HepG2 (cell line): ENCODE data around the gene TTC6. TPM values are rescaled to one million over a fixed set of nuclear protein-coding genes. Genes with fewer than 3 reads are reported as not detected.

Experiments
- ARID4A ChIP-seq: sonication (generic); formaldehyde crosslinking; IDR thresholded peaks from 2 replicates; pipeline ENCODE4 v1.5.0; 2020; ENCODE audit warnings: mild to moderate bottlenecking, missing genetic modification reagents, borderline replicate concordance
- ELF1 ChIP-seq: sonication (generic); formaldehyde crosslinking; IDR thresholded peaks from 2 replicates; pipeline ENCODE4 v1.4.0; 2020; ENCODE audit warnings: missing genetic modification reagents
- IRF9 ChIP-seq: sonication (generic); formaldehyde crosslinking; IDR thresholded peaks from 2 replicates; pipeline ENCODE4 v1.8.0; 2022; ENCODE audit warnings: missing genetic modification reagents, mild to moderate bottlenecking, borderline replicate concordance
- KLF15 ChIP-seq: sonication (generic); formaldehyde crosslinking; IDR thresholded peaks from 2 replicates; pipeline ENCODE4 v1.8.1; 2023; ENCODE audit warnings: borderline replicate concordance, mild to moderate bottlenecking, inconsistent platforms, missing genetic modification reagents, mixed read lengths
- KLF6 ChIP-seq: IDR thresholded peaks from 2 replicates; pipeline ENCODE4 v1.8.0; 2016; ENCODE audit warnings: missing biosample characterization, missing genetic modification reagents
- NCOA2 ChIP-seq: sonication (generic); formaldehyde crosslinking; IDR thresholded peaks from 2 replicates; pipeline ENCODE4 v1.8.0; 2022; ENCODE audit warnings: inconsistent platforms
- THAP11 ChIP-seq: IDR thresholded peaks from 2 replicates; pipeline ENCODE4 v1.6.1; 2016; ENCODE audit warnings: missing biosample characterization, missing genetic modification reagents
- ZNF207 ChIP-seq: fragments of 450-650 bp; IDR thresholded peaks from 2 replicates; pipeline ENCODE4 v1.6.1; 2016; ENCODE audit warnings: antibody characterized with exemption, borderline replicate concordance
- ZNF256 ChIP-seq: sonication (generic); formaldehyde crosslinking; conservative IDR thresholded peaks from 2 replicates; pipeline ENCODE4 v1.4.0; 2020; ENCODE audit warnings: missing genetic modification reagents
- ZNF678 ChIP-seq: sonication (generic); formaldehyde crosslinking; IDR thresholded peaks from 2 replicates; pipeline ENCODE4 v1.4.0; 2020; ENCODE audit warnings: mild to moderate bottlenecking, missing genetic modification reagents
- ZNF713 ChIP-seq: sonication (generic); formaldehyde crosslinking; IDR thresholded peaks from 2 replicates; pipeline ENCODE4 v1.4.0; 2020; ENCODE audit warnings: mild to moderate bottlenecking, missing genetic modification reagents
- ZNF776 ChIP-seq: sonication (generic); formaldehyde crosslinking; IDR thresholded peaks from 2 replicates; pipeline ENCODE4 v1.4.0; 2020; ENCODE audit warnings: mild to moderate bottlenecking, missing genetic modification reagents
- polyA plus RNA-seq, 8 experiments: library from polyadenylated mRNA; depleted of rRNA in 3 of 8; stranded (reverse) in 7 of 8; unstranded in 1 of 8; fragments of >200 nt; fragmentation: Illumina TruSeq in 4 of 8; extraction: Trizol in 4 of 8; gene quantifications; 2 replicates each; pipeline versions ENCODE4 v1.2.1 to v1.2.3, GENCODE V29; 2011 to 2016; ENCODE audit warnings: low read depth in 4 of 8, missing spikeins in 1 of 8, mixed read lengths in 1 of 8; ENCODE audit not compliant: insufficient read depth in 1 of 8
- total RNA-seq, 5 experiments: library from RNA; depleted of rRNA; stranded (reverse); fragments of >200 nt; fragmentation: Illumina TruSeq; extraction: Trizol; gene quantifications; 2 replicates each; pipeline ENCODE4 v1.2.3, GENCODE V29; 2016; ENCODE audit warnings: low read depth in 1 of 5
- TF ChIP-seq, protein P1 (sequence below): sonication (generic); formaldehyde crosslinking; IDR thresholded peaks from 2 replicates; pipeline ENCODE4 v1.4.0; 2020; ENCODE audit warnings: missing genetic modification reagents
- TF ChIP-seq, protein P2 (sequence below): sonication (generic); formaldehyde crosslinking; IDR thresholded peaks from 2 replicates; pipeline ENCODE4 v1.5.0; 2020; ENCODE audit warnings: mild to moderate bottlenecking, missing genetic modification reagents, borderline replicate concordance

TTC6 gene
- total and polyA plus RNA-seq, 2 of the 13 experiments (the other 11 are each of a cell fraction or from before 2014, with no cell fraction given) = 9.3 to 27.4 TPM

- TF ChIP-seq ARID4A (CRISPR knock-in tag) = peak; percentile 54; the same call in 1 of the 2 replicates
- TF ChIP-seq KLF15 (CRISPR knock-in tag) = no peak
- TF ChIP-seq ZNF256 (CRISPR knock-in tag) = peak; percentile 95
- peak; percentile 60 for TF ChIP-seq THAP11
- no peak; the same call in 1 of the 2 replicates for TF ChIP-seq IRF9 (CRISPR knock-in tag)
- no peak for TF ChIP-seq KLF6
- TF ChIP-seq, protein P1, sequence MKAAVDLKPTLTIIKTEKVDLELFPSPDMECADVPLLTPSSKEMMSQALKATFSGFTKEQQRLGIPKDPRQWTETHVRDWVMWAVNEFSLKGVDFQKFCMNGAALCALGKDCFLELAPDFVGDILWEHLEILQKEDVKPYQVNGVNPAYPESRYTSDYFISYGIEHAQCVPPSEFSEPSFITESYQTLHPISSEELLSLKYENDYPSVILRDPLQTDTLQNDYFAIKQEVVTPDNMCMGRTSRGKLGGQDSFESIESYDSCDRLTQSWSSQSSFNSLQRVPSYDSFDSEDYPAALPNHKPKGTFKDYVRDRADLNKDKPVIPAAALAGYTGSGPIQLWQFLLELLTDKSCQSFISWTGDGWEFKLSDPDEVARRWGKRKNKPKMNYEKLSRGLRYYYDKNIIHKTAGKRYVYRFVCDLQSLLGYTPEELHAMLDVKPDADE (CRISPR knock-in tag) = no peak; the same call in 1 of the 2 replicates
- TF ChIP-seq ZNF678 = no peak
- no peak for TF ChIP-seq ZNF207
- no peak for TF ChIP-seq ELF1 (CRISPR knock-in tag)
- TF ChIP-seq NCOA2 (CRISPR knock-in tag) = peak; percentile 91
- no peak; the same call in 1 of the 2 replicates for TF ChIP-seq ZNF713 (CRISPR knock-in tag)
- TF ChIP-seq, protein P2, sequence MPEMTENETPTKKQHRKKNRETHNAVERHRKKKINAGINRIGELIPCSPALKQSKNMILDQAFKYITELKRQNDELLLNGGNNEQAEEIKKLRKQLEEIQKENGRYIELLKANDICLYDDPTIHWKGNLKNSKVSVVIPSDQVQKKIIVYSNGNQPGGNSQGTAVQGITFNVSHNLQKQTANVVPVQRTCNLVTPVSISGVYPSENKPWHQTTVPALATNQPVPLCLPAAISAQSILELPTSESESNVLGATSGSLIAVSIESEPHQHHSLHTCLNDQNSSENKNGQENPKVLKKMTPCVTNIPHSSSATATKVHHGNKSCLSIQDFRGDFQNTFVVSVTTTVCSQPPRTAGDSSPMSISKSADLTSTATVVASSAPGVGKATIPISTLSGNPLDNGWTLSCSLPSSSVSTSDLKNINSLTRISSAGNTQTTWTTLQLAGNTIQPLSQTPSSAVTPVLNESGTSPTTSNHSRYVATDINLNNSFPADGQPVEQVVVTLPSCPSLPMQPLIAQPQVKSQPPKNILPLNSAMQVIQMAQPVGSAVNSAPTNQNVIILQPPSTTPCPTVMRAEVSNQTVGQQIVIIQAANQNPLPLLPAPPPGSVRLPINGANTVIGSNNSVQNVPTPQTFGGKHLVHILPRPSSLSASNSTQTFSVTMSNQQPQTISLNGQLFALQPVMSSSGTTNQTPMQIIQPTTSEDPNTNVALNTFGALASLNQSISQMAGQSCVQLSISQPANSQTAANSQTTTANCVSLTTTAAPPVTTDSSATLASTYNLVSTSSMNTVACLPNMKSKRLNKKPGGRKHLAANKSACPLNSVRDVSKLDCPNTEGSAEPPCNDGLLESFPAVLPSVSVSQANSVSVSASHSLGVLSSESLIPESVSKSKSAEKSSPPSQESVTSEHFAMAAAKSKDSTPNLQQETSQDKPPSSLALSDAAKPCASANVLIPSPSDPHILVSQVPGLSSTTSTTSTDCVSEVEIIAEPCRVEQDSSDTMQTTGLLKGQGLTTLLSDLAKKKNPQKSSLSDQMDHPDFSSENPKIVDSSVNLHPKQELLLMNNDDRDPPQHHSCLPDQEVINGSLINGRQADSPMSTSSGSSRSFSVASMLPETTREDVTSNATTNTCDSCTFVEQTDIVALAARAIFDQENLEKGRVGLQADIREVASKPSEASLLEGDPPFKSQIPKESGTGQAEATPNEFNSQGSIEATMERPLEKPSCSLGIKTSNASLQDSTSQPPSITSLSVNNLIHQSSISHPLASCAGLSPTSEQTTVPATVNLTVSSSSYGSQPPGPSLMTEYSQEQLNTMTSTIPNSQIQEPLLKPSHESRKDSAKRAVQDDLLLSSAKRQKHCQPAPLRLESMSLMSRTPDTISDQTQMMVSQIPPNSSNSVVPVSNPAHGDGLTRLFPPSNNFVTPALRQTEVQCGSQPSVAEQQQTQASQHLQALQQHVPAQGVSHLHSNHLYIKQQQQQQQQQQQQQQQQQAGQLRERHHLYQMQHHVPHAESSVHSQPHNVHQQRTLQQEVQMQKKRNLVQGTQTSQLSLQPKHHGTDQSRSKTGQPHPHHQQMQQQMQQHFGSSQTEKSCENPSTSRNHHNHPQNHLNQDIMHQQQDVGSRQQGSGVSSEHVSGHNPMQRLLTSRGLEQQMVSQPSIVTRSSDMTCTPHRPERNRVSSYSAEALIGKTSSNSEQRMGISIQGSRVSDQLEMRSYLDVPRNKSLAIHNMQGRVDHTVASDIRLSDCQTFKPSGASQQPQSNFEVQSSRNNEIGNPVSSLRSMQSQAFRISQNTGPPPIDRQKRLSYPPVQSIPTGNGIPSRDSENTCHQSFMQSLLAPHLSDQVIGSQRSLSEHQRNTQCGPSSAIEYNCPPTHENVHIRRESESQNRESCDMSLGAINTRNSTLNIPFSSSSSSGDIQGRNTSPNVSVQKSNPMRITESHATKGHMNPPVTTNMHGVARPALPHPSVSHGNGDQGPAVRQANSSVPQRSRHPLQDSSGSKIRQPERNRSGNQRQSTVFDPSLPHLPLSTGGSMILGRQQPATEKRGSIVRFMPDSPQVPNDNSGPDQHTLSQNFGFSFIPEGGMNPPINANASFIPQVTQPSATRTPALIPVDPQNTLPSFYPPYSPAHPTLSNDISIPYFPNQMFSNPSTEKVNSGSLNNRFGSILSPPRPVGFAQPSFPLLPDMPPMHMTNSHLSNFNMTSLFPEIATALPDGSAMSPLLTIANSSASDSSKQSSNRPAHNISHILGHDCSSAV (CRISPR knock-in tag) = no peak
- no peak for TF ChIP-seq ZNF776 (CRISPR knock-in tag)
Observed at GRCh38 chr14:37602605-37603453, 7.4 kb downstream of the TTC6 start (continued).
